AG10803 (cell line): ENCODE measurements around the gene EEFSEC.
A peak's percentile ranks its signal among the peaks of the same experiment; 100 is the strongest.

Source experiments
- DNase-seq: peaks from one replicate; pipeline ENCODE4 v3.0.0; 2010; ENCODE audit warnings: low read depth
- H3K4me3 ChIP-seq: 2 replicates; pipeline ENCODE4 v1.5.1; 2011; ENCODE audit warnings: mild to moderate bottlenecking, low read length, control low read depth
- TF ChIP-seq, protein P1 (sequence below): conservative IDR thresholded peaks from 2 replicates; pipeline ENCODE4 v1.5.1; 2011; ENCODE audit warnings: mild to moderate bottlenecking, low read length, control low read depth, inconsistent platforms

EEFSEC gene

DNA sequence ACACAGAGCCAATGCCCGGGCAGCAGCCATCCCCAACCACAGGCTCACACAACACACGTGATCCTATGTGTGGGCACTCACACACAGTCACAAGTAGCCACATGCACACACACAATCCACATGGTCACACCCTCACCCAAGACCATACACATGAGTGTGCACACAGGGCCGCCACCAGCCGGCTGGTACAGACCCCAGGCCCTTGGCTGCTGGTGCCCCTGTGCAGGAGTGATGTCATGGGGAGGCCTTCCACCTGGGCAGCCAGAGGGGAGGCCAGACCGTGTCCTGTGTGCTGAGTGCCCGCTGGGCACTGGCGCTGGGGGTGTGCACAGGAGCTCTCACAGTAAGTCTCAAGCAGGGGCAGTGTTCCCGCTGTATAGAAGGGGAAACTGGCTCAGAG is 276.5 kb downstream of the EEFSEC start:
- DNase-seq = no peak
- TF ChIP-seq, protein P1, sequence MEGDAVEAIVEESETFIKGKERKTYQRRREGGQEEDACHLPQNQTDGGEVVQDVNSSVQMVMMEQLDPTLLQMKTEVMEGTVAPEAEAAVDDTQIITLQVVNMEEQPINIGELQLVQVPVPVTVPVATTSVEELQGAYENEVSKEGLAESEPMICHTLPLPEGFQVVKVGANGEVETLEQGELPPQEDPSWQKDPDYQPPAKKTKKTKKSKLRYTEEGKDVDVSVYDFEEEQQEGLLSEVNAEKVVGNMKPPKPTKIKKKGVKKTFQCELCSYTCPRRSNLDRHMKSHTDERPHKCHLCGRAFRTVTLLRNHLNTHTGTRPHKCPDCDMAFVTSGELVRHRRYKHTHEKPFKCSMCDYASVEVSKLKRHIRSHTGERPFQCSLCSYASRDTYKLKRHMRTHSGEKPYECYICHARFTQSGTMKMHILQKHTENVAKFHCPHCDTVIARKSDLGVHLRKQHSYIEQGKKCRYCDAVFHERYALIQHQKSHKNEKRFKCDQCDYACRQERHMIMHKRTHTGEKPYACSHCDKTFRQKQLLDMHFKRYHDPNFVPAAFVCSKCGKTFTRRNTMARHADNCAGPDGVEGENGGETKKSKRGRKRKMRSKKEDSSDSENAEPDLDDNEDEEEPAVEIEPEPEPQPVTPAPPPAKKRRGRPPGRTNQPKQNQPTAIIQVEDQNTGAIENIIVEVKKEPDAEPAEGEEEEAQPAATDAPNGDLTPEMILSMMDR = no peak
- no peak overlapping the region for H3K4me3 ChIP-seq

DNA sequence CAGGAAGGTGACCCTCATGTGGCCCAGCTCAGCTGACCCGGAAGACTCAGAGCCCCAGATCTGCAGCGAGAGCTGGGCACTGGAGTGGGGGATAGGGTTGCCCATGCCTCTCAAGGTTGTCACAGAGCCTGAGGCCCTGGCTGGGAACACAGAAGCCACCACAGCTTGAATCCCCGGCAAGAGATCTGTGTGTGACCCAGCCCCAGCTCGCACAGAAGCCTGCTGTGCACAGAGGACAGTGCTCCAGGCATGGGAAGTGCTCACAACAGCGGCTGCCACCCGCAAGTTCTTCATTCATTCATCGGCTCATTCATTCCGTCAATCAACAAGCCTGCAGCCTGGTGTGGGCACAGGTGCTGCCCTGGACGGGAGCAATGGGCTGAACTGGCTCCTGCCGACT is 277.0 kb downstream of the EEFSEC start:
- DNase-seq = no peak
- TF ChIP-seq, protein P1 = no peak
- no peak overlapping the region for H3K4me3 ChIP-seq

- TF ChIP-seq, protein P1 = no peak
- no peak overlapping the region for H3K4me3 ChIP-seq
- DNase-seq = no peak
These were observed 277.4 kb downstream of the EEFSEC start for GRCh38 chr3:128430731-128431130.

DNA sequence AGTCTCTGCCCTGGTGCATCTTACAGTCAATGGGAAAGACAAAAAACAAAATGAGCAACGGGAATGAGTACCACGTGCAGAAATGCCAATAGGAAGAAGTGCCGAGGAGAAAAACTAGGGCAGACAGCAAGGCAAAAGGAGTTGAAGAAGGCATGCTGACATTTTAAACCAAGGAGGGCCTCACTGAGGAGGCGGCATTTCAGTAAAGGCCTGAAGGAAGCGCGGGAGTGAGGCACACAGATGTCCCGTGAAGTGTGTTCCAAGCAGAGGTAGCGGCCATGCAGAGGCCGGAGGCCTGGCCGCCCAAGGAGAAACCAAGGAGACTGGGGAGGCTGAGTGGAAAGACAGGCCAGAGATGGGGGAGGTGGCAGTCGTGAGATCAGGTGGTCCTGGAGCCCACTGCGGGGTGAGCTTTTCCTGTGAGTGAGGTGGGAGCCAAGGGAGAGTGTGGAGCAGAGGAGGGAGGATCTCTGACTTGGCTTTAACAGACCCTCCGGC is 278.6 kb downstream of the EEFSEC start:
- no peak overlapping the region for H3K4me3 ChIP-seq
- DNase-seq = no peak
- TF ChIP-seq, protein P1 = no peak

- DNase-seq = no peak
- H3K4me3 ChIP-seq = peak overlapping the region; percentile 7; the same call in 1 of the 2 replicates
- TF ChIP-seq, protein P1 = no peak
These were observed 279.2 kb downstream of the EEFSEC start for GRCh38 chr3:128432301-128432970.

- no peak overlapping the region for H3K4me3 ChIP-seq
- DNase-seq = no peak
- TF ChIP-seq, protein P1 = no peak
These were observed 279.9 kb downstream of the EEFSEC start for GRCh38 chr3:128432971-128433836.
